ENCODE data around the gene GNAO1.

GNAO1 gene

DNA sequence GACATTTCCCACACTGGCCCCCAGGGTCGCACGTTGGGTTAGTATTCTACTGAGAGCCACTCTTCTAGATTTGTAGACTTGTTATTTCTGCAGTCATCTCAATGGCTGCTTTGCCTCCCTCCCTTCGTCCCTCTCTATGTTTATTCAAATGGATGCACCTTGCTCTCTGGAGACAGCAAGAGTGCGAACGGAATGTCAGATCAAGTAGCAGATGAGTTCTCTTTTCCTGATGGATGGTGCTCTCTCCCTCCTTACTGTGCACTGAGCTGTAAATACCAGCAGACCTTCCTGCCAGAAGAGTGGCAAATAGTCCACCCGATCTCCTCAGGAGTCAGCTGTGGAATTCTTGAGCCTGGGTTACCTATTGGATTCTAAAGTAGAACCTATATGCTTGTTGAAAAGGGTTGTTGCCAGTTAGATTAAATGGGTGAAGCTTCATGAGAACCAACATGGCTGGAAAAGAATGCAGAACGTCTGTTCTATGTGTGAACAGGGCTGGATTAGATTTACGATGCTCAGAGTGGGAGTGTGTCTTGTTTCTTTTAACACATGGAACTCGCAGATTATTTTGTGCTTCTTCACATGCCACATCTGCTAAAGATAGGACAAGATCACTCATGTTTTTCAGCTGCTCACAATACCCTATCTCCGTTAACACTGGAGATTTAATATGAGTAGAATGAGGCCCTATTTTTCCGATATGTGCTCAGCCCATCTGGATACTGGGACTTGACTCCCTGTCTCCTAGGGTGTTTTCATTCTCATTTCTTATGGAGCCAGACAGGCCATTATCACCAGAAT is 6.1 kb downstream of the GNAO1 start:
- in situ Hi-C loops (cut with MboI; ENCODE audit: low sequenced_read_pairs) = no loop called here

DNA sequence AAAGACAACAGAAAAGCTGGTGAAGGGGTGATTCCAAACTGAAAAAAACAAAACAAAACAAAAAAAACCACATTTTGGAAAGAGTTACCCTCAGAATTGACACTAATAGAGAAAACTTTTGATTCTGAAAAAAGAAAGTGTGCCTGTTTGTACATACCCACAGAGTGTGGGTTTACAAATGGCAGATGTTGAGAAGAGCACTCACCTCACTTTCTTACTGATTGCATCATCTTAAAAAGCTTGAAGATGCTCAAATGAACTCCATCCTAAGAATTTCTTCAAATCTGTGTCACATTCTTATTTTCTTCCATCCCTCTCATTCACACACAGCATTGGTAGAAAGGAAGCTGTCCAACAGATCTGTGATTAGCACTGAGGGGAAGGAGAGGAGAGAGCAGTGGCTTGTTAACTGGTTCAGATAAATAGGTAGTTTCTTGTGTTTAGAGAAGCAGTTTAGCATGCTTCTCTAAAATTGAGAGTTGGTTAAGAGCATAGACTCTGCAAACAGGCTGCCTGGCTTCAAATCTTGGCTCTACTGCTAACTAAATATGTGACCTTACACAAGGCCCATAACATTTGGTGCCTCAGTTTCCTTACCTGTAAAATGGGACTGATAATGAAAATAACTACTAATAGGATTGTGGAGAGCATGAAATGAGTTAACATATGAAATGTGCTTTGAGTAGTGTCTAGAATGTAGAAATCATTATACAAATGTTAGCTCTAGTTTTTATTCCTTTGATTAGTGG is 6.9 kb downstream of the GNAO1 start:
- in situ Hi-C loops (cut with MboI; ENCODE audit: low sequenced_read_pairs) = no loop called here

DNA sequence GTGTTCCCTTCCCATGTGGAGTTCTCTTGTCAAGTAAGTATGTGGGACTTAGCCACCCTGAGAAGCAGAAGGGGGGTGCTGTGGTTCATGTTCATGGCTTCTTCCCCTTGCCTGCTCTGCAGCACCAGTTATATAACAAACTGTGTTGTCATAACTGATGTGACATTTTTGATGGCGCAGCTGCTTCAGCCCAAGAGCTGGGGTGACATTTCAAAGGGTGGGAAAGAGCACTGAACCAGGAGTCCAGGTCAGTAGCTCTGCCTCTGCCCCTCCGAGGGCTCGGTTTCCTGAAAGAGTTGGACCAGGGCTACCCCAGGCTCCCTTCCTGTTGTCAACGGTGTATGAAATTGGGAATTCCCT is 7.4 kb downstream of the GNAO1 start:
- in situ Hi-C loops (cut with MboI; ENCODE audit: low sequenced_read_pairs) = no loop called here

DNA sequence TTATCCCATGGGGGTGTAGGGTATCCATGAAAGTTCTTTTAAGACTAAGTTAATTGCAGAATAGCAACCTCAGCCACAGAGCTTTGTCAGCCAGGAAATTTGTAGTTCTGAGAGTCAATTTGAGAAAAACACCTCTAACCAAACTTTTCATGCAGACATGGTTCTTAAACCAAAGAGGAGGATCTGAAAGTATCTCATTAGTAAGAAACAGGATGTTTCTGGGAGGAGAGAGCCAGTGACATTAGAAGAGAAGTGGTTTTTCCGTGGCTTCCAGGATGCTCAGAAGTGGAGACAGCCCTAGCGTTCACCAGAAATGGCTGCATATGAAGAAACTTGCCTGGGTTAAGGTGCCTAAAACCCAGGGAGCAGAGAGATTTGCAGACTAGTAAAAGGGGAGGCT is 7.9 kb downstream of the GNAO1 start:
- in situ Hi-C loops (cut with MboI; ENCODE audit: low sequenced_read_pairs) = no loop called here

DNA sequence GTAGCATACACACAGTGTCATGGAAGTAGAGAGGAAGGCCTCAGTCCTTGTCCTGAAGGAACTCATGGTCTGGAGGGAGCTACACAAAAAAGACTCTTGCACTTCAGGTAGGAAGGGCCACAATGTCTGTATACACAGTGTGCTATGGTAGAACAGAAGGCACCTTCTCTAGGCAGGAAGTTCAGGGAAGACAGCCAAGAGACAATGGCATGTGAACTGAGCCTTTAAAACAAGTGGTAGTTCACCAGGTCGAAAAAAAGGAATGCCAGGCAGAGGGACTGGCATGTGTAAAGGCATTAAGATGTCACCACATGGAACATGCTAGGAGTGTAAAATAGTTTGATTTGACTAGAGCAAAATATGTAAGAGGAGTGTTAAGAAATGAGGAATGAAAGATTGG is 9.7 kb downstream of the GNAO1 start:
- in situ Hi-C loops (cut with MboI; ENCODE audit: low sequenced_read_pairs) = no loop called here

DNA sequence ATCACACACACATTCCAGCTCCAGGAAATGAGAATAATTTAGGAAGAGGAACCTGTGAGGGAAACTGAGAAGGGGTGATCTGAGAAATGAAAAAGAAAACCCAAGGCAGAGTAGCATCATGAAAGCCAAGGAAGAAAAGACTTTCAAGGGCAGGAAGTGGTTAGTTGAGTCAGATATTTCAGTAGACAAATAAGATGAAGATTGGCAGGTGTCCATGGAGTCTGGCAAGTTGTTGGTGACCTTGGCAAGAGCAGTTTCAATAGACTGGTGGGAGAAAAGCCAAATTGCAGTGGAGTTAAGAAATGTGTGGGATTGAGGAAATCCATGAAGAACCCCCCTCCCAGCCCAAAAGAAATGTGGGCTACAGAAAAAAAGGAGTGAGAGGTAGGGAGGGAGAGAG is 10.7 kb downstream of the GNAO1 start:
- in situ Hi-C loops (cut with MboI; ENCODE audit: low sequenced_read_pairs) = no loop called here

DNA sequence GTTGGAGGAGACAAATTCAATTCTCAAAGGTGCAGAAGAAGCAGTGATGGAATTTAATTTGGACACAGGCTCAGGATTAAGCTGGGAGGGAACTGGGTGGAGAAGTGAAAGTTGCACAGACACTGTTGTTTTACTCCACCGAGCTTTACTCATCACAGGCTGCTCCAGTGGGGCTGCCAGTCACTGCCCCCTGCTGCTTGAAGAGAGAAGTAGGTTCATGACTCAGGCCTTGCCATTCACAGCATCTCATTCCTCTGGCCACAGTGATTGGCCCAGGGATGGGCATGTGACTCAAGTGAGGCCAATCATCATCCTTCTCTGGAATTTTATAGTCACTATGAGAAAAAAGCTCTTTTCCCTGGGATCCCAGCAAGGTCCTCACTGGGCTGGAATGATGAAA is 11.8 kb downstream of the GNAO1 start:
- in situ Hi-C loops (cut with MboI; ENCODE audit: low sequenced_read_pairs) = no loop called here

DNA sequence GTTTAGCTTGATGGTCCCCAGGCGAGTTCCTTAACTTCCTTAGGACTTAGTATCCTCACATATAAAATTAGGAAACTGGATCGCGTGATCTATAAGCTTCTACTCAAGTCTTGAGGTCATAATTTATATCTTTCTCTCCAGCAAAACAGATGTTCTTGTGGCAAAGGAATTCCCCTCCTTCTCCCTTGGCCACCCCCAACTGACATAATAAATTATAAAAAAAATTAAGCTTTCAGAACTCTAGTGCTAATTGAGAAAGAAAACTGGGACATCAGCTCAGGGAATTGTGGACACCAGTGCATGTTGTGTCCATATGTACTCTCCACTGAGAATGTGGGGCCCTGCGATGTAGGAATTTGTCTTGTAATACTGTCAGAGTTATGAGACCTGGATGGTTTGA is 13.5 kb downstream of the GNAO1 start:
- in situ Hi-C loops (cut with MboI; ENCODE audit: low sequenced_read_pairs) = no loop called here

DNA sequence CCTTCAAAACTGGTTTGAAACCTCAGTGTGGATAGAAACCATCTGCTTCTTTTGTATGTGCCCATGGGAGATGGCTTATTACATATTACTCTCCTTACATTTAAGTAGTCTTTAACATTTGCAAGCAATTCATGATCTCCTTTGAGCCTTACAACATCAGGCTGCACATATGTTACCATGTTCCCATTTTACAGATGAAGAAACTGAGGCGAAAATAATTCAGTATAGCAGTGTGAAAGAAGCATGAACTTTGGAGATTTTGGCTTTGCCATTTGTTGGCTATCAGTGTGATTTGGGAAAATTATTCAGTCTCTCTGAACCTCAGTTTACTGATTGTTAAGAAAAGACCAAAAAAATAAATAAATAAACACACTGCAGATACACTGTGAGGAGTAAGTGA is 15.7 kb downstream of the GNAO1 start:
- in situ Hi-C loops (cut with MboI; ENCODE audit: low sequenced_read_pairs) = no loop called here

DNA sequence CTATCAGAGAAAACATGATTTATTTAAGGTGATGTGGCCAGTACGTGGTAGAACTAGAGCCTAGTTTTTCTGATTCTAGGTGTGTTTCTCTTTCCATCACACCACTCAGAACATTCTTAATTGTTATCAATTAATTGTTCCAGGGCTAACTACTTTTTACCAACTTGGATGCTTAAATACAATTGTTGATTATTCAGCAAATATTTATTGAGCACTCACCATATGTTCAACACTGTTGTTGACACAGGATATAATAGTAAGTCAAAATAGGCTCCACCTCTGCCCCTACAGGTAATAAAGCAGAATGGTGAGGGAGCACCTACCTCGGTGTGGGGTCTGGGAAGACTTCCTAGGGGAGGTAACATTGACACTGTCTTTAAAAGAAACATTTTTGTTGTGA is 16.1 kb downstream of the GNAO1 start:
- in situ Hi-C loops (cut with MboI; ENCODE audit: low sequenced_read_pairs) = no loop called here

DNA sequence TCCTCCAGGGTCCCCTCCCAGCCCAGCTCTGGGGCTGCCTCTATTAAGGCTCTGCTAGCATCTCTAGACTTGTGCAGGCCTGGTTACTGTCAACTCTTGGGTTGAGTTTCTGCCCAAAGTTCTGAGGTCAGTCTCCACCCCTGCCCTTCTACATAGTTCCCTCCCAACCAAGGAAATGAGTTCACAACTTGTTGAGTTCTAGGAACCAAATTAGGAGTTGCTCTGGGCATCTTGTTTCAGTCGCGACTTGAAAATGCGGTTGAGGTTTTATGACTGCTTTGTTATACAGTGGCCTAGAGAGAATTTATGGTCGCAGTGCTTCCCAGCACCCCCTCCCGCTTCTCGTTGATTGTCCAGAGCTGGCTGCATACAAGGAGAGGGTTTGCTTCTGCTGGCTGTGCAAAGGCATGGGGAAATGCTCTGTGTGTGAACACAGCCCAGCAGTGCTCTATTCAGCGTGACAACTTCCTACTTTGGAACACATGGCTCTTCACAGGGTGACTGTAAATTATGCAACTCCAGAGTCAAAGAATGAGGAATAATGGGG is 20.2 kb downstream of the GNAO1 start:
- in situ Hi-C loops (cut with MboI; ENCODE audit: low sequenced_read_pairs) = no loop called here

DNA sequence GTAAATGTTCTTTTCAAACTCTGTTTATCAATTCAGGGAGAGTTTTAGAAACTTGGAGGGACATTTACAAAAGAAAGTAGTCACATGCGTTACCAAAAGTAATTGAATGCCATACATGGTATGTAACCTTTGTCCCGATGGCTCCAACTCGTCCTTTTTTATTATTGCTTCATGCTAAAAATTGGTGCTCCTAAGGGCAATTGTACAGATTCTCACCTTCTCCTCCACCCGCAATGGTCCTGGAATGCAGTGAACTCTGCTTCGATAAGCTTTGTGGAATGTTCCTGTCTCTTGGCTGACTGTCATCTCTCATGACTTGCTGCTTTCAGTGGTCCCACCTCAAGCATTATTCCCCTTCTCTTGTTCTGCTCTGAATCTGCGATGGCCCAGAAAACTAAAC is 20.9 kb downstream of the GNAO1 start:
- in situ Hi-C loops (cut with MboI; ENCODE audit: low sequenced_read_pairs) = no loop called here

DNA sequence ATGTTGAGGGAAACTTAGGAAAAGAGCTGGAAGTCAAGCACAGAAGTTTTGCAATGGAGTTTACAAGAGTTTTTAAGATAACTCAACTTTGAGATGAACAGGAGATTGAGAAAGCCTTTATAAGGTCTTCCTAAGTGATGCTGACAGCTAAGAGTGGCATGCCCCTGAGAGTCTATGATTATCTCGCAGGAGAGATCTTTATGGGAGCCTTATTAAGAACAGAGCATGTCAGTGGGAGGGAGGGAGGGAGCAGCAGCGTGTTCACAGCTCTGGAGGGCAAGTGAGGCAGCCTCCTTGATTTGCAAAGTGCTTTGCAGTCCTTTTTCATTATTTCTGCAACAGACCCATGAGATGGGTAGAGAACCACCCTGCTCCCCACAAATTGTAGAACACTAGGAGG is 30.7 kb downstream of the GNAO1 start:
- in situ Hi-C loops (cut with MboI; ENCODE audit: low sequenced_read_pairs) = no loop called here

DNA sequence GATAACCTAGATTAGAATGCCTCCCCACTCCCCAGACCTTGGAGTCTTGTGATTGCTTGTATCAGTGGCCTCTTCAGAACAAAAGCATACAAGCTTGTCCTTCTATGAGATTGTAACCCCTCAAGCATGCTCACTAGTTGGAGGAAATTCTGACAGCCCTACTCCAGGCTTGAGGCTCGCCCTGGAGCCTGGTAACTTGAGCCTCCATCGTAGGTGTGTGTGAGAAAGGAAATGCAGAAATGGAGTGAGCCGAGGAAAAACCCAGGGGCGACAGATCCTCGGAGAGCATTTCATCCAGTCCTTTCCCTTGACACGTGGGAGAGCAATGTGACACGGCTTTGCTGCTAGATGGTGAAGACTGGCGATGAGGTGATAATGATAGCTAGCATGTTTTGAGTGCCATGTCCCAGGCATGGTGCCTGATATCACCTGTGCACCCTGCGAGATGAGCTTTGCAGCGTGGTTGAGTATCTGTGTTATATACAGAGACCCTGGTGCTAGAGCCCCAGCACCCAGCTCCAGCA is 31.2 kb downstream of the GNAO1 start:
- in situ Hi-C loops (cut with MboI; ENCODE audit: low sequenced_read_pairs) = no loop called here

DNA sequence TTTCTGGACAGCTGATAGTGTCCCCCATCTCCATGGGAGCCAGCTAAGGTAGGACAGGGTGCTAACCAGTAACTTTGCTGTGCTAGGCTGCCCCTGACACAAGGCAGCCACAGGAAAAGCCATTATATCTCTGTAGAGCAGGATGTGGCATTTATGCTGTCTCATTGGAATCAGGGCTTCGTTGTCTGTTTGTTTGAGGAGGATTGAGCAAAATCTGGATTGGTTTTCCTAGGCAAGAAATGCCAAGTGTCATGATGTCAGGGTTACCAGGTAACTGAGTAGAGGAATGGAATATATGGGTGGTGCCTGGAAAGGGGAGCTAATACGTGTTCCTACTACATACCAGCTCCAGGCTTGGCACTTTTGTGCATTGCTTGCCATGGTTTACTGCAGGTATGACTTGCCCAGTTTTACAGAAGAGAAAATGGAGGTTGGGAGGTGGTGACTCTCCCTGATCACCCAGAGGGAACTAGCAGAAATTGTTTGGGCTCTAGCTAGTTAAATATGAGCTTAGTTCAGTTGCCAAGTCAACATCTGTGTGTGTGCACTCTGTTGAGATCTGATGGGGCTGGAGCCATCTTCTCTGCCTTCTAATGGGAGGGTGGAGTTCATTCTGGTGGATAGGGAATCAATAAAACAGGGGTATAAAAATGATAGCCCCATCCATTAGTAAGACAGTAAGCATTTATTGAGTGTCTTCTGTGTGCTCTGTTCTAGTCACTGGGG is 33.9 kb downstream of the GNAO1 start:
- in situ Hi-C loops (cut with MboI; ENCODE audit: low sequenced_read_pairs) = no loop called here

DNA sequence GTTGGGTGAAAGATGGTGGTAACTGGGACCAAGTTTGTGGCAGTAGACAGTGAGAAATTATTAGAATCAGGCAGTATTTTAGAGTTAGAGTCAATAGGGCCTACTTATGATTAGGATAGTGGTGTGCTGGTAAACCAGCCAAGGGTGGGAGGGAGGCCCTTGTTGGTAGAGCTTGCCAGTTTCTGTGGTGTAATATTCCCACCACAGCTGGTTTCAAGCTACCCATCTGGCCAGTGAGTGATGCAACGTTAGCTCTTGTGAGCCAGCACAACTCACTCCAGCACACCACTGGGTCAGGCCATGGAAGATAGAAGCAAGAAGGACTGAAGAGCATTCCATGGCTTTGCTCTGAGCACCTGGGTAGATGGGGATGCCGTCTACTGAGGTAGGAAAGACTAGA is 34.9 kb downstream of the GNAO1 start:
- in situ Hi-C loops (cut with MboI; ENCODE audit: low sequenced_read_pairs) = no loop called here

DNA sequence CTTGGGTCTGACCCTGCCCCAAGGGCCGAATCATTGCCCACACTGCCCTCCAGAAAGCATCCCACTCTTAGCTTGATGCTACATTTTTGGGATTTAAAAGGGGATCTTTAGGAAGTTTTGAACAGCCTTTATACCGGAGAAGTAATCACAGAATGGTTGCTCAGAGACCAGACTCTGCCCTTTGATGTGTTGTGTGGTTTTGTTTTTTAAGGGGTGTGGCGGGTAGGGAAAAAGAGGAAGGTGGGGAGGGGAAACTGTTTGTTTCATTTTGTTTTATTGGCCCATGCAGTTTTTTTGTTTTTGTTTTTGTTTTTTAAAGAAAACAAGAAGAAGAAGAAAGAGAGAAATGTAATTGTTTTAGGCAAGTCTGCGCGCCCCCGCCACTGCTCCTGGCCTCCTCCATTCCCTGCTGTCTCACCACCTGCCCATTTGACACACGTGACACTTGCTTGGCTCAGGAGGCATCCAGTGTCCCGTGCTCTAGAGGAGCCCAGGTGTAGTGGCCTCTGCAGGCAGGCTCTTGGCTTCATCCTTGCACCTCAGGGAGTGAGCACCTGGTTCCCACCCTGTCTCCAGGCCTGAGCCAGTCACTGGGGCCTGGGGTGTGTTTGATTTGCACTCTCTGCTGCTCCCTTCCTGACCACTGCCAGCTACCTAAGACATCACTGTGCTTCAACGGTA is 35.7 kb downstream of the GNAO1 start:
- in situ Hi-C loops (cut with MboI; ENCODE audit: low sequenced_read_pairs) = no loop called here

DNA sequence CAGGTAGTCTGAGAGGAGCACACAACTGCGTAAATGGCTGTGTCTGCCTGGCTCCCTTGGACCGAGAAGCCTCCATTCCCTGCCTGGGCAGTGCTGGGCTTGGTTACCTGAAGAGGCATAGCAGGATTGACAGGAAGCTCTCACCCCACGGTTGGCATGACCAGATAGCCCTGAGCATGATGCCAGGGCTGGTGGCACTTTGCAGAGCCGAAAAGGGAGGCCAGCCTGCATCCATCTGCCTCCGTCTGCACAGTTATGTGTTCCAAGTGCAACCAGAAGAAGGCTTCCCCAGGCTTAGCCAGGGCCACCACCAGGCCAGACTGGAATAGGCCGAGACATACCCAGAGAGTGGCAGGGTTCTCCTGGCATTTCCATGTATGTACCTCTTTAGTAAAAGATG is 36.6 kb downstream of the GNAO1 start:
- in situ Hi-C loops (cut with MboI; ENCODE audit: low sequenced_read_pairs) = no loop called here

DNA sequence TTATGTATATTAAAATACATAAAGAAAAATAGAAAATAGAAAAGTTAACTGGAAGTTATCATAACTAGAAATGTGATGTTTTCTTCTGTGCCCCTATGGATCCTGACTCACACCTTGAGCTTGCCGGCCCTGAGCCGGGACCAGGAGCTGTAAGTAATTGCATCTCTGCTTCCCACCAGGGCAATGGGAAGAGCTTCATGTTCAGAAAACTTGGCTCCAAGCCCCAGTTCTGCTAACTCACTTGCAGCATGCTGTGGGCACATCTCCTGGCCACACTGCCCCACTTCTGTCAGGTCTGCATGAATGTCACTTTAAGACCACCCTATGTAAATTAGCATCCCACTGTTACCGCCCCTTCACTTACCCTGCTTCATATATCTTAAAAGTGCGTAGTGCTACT is 37.2 kb downstream of the GNAO1 start:
- in situ Hi-C loops (cut with MboI; ENCODE audit: low sequenced_read_pairs) = no loop called here

DNA sequence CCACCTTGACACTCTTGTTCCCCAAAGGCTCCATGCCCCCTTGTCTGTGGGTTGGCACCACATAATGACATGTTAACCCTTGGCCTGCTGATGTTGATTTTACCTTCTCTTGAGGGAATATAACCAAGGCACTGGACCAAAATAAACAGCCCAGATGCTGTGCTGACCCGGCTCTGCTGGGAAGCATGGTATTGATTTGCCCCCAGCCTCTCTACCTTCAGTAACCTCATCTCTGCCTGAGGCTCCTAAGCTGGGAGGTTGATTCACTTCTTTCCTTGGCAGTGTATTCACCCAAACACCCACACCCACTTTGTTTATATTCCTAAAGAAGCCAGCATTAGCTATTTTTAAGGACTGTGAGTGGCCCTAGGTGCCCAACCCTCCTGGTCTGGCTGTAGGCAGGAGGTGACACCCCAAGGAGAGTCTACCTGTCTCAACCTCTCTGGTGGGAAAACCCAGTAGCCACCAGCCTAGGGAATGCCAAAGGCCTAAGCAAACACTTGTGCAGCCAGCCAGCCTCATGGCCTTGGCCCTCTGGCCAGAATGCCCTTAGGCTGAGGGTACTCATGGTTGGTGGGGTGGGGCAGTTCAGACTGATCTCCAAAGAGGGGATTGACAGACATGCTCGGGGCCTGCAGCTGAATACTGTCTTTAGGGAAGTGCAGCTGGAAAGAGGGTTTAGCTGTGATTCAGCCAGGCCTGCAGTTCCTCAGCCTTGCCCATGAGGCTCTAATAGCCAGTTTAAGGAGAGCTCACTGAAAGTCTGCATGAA is 42.7 kb downstream of the GNAO1 start:
- in situ Hi-C loops (cut with MboI; ENCODE audit: low sequenced_read_pairs) = no loop called here
